Islet of Langerhans (tissue), 1 donor: ENCODE results near the gene MYH8.

Experiments
- FAIRE-seq: peaks from one replicate; lab custom pipeline; 2011; peaks lifted over from hg19 to GRCh38; lab: Jason Lieb, UNC

MYH8 gene

DNA sequence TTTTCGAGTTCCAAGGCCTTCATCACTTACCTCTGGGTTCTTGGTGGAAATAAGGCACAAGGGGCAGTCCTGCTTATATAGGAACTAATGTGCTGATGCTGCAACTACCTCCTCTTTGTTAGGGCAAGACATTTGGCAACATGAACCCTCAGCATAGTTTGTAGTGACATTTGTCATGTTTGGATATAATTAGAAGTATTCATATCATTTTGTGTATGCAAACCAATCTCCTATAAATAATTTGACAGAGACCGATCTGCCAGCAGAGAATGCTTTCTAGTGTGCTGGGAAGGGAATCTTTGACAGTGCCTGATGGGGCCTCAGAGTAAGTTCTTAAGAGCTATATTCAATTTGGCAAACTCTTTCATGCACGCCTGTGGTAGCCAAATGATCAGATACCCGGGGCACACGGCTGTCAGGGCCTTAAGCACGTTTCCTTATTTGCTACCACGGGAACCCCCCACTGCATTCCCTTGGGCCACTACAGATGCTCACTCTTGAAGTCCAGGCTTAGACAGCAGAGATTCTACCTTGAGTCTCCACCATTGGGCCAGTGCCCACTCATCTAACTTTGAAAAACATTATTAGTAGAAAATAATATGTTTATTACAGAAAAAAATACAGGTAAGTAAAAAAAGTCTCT, at the start of gene MYH8:
TSS of gene MYH8 (minus strand) at position 51 of the 643 bp plus-strand sequence. CDS start 1,723 bp downstream, outside the sequence.
- no peak for FAIRE-seq

DNA sequence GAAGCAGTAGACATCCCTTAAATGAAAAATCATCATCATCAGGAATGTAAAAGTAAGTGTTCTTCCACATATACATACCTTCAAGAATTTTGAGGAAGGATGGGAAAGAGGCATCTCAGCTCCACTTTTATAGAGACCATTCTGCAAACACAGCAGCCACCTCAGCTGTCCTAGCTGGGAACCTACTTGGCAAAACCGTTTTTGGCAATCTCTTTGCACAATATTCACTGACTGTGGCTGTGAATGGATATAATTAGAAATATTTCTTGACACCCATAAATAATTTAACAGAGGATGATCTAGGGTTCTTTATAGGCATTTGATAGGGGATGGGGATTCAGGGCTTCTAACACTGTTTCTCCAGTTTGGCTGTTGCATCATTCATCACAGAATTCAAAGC, 47.7 kb upstream of the MYH8 start, which contains the start of gene MYH4:
TSS of gene MYH4 (minus strand) at position 101 of the 400 bp plus-strand sequence. CDS start 2,814 bp downstream, outside the sequence.
- FAIRE-seq: no peak

DNA sequence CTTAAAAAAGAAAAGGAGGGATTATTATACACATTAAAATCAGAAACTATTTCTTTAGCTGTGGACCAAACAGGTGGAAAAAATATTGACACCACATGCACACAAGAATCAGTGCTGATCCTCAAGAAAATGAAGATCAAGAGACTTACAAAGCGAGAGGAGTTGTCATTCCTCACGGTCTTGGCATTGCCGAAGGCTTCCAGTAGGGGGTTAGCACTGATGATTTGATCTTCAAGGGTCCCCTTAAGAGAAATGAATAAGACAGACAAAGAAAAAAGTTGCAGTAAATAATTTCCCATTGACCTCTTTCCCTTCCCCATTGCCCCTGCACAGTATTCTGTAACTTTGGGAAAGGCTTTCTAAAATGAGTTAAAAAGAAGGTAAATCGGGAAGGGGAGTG, 41.7 kb upstream of the MYH8 start:
- no peak for FAIRE-seq

DNA sequence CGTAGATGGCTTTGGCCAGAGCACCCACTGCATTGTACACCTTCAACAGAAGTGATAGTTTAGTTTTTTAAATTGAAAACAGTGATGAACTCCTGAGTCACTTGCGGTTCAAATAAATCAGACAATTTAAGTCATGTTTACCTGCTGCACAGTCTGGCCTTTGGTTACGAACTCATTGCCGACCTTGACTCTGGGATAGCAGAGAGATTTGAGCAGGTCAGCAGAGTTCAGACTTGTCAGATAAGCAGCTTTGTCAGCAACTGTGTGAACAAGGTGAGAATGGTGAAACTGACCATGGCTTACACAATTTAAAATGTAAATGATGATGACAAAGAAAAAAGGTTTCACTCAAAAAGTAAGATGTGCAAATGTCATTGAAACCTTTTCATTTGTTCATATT, 38.3 kb upstream of the MYH8 start:
- no peak for FAIRE-seq

DNA sequence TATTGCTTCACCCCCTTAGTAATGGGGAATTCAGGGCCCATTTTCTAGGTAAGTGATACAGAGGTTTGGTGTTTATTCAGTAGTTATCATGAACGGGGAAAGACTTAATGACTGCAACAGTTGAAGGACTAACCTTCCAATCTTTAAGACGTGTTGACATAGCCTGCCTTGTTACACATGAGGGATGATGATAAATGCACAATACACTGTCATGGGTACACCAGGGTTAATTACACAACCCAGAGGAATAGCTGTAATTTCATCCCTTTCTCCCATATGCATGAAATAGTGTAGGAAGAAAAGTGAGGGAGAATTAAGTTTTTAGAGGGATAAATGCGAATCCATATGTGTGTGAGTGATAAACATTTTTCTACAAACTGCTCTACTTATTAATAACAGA, 37.0 kb upstream of the MYH8 start:
- FAIRE-seq: no peak

DNA sequence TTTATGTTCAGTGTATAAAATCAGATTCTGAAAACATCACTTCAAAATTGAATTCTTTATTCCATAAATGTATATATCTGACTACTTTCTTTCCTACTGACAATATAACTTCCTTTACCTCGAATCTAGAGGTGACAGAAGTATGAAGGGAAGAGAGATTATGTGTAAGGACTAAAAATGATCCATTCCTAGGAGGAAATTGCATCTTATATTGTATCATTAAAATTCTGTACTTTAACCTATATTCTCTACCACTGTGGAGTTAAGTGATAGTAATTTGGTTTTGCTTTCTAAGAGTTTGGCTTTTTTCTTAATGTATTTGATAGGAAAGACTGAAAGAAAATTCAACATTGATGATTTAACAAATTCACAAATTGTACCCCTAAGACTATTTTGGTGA, 36.2 kb upstream of the MYH8 start:
- no peak for FAIRE-seq

DNA sequence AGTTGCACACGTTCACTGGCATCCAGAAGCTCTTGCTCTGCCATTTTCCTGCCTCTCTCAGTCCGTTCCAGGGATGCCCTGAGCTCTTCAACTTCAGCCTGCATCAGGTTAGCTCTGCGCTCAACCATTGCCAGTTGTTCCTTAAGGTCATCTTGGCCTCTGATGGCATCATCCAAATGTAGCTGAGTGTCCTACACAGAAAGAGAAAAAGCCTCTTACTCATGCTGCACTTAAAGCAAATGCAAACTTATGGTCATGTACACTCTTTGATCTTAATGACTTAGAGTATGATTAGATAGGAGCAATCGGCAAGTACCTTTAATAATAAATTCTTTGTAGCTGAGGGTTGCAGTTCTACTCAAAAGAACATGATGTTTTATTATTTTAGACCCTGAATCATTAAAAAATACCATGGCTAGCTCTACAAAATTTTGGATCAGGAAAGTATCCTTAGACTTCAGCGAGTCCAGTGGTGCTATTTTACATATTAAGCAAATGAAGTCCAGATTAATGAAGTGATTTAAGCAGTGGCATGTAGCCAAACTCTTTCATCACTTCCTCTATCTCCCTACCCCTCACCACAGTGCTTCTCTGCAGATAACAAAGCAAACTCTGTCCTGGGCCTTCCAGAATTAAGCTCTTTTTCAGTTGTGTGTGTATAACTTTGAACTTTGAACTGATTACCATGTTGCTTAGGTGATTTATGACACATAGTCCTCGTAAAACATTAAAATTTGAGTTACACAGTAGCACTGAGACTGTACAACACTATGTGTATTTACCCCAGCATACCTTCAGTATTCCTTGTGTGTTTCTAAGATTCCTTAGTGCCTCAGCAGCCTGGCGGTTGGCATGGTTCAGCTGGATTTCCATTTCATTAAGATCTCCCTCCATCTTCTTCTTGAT, 25.5 kb upstream of the MYH8 start:
- no peak for FAIRE-seq

DNA sequence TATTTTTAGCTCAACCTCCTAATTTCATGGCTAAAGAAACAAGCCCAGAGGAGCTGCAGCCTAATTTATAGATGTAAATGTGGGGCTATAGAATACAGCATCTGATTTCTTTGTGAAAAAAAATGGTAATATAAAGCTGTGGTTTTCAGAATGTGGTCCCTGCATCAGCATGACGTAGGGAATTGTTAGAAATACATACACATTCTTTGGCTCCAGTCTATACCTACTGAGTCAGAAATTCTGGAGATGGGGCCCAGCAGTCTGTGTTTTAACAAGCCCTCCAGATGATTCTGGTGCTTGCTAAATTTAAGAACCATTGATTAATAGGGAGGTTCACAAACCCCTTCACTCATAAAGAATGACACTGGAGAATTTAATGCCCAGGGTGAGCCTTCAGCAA, 18.1 kb upstream of the MYH8 start:
- FAIRE-seq: no peak

DNA sequence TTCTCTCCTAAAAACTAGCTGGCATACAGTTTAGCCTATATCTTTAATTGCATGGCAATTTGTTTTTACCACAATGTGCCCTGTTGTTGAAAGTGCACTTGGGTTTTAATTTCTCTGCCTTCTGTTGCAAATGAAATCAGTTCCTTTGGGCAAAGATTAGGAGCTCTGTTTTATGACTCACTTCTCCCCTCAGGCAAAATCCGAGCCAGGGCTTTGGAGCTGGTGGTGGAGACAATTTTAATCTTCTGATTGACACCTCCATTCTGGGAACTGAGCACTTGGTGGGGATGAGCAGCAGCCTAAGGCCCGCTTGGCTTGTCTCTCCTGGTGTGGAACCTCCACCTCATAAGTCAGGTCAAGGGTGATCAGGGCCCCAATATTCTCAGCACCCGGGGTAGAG, 13.3 kb upstream of the MYH8 start:
- FAIRE-seq: no peak

DNA sequence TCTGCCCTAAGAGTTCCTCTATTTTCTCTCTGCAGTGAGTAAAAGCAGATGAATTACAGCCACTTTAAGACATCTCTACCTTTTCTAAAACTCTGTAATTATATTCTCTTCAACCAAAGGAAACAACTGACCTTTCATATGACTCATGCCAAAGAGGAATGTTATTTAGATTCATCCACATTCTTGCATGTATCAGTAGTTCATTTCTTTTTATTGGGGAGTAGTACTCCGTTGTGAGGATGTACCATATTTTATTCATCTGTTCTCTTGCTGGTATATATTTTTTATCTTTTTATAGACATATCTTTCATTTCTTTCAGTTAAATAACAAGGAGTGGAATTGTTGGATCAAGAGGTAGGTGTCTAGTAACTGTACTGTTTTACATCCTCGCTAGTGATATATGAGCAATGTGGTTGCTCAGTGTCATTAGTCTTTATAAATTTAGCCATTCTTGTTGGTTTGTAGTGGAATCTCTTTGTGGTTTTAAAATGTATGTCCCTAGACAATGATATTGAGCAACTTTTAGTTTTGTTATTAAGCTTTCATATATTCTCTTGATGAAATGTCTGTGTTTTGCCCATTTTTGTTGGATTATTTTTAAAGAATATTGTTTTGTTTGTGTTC, 7.8 kb upstream of the MYH8 start:
- no peak for FAIRE-seq

DNA sequence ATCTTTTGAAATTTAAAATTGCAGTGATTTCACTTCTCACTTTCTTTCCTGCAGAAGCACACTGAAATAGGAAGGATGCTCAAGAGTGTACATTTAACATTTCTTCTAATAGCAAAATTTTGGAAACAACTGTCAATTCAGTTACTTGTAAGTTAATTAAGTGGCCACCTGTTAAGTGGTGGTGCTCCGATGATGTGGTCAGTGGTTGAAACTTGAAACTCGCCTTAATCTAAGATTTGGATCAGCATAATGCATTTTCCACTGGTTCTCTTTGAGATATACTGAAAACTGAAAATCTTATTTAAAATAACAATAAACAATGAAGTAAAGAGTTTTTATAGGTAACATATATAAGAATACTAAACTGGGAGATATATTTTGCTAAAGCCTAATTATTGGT, 7.0 kb upstream of the MYH8 start:
- FAIRE-seq: no peak

DNA sequence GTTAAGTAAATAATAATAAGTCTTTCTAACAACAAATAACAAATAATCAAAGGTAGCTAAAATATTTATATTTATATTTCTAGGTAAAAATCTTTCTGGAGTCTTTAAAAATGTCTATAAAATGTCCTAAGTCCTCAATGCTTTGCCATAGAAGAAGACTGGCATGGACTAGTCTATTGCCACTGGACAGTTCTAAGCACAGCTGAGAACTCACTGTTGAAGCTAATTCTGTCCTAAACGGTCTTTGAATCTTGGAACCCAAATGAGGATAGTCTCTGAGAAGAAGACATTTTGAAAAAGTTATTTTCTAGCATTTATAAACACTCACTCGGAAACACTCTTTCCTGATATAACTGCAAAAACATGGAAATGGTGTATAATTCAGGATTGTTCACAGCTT, 539 bp downstream of the MYH8 start:
- no peak for FAIRE-seq

DNA sequence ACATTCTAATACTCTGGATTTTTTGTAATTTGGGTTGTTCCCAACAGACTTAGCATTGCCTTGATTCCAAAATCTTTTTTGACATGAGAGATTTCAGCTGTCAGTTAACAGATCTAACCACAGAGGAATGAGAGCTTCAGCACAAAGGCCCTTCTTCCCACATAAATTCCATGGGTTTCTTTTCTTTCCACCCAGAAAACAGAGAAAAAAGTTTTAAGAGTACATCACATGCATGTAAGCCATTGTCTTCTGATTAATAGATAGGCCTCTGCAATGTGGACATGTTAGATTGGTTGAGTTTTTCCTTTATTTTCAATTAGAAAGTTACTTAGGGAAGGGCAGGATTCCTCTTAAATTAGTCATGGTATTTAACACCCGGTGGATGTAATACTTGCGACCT, 939 bp downstream of the MYH8 start:
- FAIRE-seq: no peak

DNA sequence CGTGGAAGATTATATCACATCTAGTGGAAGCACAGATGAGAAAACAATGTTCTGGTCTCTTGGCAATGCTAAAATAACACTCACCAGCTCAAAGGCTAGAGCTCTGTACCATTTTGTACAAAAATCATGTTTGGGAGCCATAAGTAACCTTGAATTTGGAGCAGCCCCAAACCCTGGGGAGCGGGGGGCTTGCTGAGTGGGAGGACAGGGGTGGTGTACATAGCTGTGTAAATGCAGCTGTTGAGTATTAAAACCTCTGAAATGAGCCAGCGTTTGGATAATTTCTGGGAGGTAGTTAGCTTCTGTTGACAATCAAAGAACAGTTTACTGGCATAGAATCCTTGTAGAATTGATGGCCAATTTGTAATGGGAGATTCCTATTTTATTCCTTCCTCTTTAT, 4.3 kb downstream of the MYH8 start:
- FAIRE-seq: no peak

DNA sequence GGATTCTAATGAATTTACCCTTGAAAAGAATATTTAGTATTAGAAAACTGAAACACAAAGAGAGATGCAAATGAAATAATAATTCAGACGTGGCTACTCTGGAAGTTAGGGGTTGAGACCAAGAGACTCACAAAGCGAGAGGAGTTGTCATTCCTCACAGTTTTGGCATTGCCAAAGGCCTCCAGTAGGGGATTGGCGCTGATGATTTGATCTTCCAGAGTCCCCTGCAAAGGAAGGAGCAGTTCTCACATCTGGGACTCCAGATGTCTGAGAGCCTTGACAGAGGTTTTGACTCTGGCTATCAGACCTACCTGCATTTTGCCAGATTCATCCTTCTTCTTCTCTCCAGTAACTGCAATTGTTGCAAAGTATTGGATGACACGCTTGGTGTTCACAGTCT, 6.6 kb downstream of the MYH8 start:
- no peak for FAIRE-seq

DNA sequence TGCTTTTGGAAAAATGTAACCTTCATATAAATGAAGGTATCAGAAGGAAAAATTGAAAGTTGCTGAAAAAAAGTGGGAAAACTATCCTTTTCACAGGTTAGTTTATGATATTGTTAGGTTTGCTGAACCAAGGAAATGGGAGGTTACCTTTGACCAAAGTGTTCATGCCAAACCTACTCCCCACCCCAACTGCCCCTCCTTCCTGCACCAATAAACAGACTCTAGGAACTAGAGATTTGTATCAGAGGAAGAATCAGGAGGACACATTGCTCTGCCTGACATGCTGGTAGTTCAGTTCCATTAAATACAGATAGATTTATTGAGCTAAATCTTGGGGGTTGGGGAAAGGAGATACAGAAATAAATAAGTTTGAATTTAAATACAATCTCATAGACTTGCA, 18.2 kb downstream of the MYH8 start:
- no peak for FAIRE-seq

DNA sequence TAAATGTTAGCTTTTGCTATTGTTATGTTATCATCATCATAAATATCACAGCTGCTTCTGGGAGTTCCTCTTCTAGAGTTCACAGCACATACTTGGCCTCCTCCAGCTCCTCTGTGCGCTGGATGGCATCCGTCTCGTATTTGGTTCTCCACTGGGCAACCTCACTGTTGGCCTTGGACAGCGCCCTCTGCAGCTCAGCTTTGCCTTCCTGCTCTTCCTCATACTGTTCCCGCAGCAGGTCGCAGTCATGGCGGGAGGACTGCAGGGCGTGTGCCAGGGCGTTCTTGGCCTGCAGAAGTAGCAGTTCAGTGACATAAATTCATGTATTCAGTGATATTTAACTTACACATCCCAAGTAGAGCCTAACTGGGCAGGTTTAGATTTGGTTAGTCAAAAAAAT, 23.4 kb downstream of the MYH8 start:
- no peak for FAIRE-seq

DNA sequence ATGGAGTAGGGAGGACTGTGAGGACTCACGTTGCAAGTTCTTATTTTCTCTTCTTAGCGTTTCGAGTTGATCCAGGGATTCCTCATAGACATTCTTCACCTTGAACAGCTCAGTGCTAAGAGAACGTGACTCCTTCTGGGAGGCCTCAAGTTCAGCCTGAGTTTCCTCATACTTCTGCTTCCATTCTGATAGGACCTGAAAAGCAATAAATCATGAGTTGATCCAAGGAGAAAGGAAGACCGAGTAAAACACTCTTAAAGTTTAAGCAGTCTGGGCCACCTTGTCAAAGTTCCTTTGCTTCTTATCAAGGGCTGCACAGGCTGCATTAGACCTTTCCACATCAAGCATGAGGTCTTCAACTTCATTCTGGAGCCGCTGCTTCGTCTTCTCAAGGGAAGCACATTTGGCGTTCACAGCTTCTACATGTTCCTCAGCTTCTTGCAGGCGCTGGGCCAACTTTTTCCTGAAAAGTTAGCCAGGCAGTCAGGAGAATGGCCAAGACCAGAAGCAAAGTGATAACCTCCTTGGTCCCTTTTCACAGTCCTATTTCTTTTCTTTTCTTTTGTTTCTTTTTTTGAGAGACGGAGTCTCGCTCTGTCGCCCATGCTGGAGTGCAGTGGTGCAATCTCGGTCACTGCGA, 25.1 kb downstream of the MYH8 start:
- FAIRE-seq: no peak

DNA sequence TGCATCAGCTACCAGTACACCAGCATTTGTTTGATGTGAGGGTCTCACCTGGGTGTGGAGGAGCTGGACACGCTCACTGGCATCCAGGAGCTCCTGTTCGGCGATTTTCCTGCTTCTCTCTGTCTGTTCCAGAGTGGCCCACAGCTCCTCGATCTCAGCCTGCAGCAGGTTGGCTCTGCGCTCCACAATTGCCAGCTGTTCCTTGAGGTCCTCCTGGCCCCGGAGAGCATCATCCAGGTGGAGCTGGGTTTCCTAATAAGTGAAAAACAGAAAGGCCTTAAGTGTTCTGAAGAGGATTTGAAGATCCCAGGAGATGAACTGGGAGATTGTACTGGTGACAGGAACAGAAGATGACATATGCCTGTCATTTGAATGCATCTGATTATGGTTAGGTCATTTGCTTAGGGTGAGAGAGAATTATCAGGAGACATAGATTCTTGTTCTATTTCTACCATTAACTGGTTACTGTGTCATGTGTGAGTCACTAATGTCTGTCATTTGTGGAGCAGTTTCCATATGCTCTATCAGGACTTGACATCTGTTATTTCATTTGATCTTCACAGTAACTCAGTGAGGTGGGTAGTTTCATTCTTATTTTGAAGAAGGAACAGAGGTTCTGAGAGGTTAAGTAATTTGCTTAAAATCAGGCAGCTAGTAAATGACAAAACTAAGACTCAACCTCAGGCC, 27.4 kb downstream of the MYH8 start:
- FAIRE-seq: no peak

DNA sequence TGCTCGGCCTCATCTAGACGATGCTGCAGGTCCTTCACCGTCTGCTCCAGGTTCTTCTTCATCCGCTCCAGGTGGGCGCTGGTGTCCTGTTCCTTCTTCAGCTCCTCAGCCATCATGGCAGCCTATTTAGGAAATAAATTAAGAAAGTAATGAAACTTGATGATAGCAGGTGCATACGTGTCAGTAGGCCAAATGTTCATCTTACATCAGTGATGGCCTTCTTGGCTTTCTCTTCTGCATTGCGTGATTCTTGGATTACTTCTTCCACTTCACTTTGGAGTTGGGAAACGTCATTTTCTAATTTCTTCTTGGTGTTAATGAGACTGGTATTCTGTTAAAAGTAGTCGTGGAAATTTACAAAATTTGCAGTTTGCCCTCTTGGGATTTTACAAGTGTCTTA, 28.9 kb downstream of the MYH8 start:
- no peak for FAIRE-seq

DNA sequence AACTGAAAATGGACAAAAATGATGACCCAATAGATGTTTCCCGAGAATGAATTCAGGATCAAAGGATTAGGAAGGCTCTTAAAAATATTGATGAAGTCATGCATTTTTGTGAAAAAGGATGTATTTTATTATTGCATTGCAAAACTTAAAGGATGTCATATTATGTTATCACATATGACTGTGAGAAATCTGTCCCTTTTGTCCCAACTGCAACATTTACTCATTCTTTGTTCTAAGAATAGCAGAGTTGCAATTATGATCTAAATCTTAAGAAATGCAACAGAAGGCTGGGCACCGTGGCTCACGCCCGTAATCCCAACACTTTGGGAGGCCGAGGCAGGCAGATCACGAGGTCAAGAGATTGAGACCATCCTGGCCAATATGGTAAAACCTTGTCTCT, 35.9 kb downstream of the MYH8 start:
- FAIRE-seq: no peak

DNA sequence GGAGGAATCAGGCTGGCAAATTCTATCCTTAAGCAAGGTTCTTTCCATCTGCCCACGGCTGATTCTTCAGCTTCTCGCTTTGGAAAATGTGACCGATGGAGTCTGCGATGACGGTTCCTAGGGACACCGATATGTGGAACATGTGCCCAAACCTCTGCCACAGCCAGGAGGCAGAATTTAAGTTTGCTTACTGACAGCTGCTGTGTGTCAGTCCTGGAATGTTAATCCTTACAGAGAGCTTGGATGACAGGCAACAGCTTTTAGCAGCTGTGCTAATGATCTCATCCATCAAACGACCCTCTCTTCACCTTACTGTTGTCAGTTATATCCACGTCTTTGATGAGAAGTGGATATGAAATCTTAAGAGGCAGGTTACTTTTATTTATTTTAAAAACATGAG, 37.6 kb downstream of the MYH8 start:
- FAIRE-seq: no peak
